K562 (cell line): ENCODE results near the gene PRDM10. TPM values are rescaled to one million over a fixed set of nuclear protein-coding genes. Genes with fewer than 3 reads are reported as not detected.

ENCODE experiments used
- ATAC-seq: fragments of 200-7000 bp; cut with Tn5 transposase; 3 replicates; pipeline ENCODE4 v1.9.1; 2020; ENCODE audit warnings: moderate library complexity
- BruUV-seq: library from RNA; stranded (reverse); fragments of 400-500 nt; replicated peaks from 2 replicates; lab custom pipeline; 2021; lab: Mats Ljungman, UMichigan
- CTCF ChIA-PET: fragments of 300-600 bp; formaldehyde crosslinking; extraction: SDS; loops from one replicate; lab custom pipeline; 2021; ENCODE audit warnings: low intra/inter-chr PET ratio; lab: Yijun Ruan, JAX
- POLR2A ChIA-PET: fragments of 300-600, 350-650 bp; sonication (Branson Sonifier 250); formaldehyde crosslinking; extraction: SDS; loops from one replicate; lab custom pipeline; 2021; ENCODE audit warnings: antibody characterized with exemption, inconsistent platforms; lab: Yijun Ruan, JAX
- DNase-seq, 4 experiments: peaks; one replicate each; pipeline versions ENCODE4 v3.0.0 to v3.0.0-alpha.2; 2011 to 2018; ENCODE audit warnings: low spot score in 3 of 4, mixed read lengths in 3 of 4; ENCODE audit errors: extremely low read depth in 1 of 4
- FAIRE-seq: peaks from 2 replicates; lab custom pipeline; 2011; peaks lifted over from hg19 to GRCh38; lab: Jason Lieb, UNC
- H2AFZ ChIP-seq: 2 replicates; pipeline ENCODE4 v1.6.0; 2011; ENCODE audit warnings: low read depth, low read length, control low read depth, inconsistent platforms
- H3K27ac ChIP-seq: fragments of 200-600 bp; 3 replicates; pipeline ENCODE4 v1.8.0; 2011; ENCODE audit warnings: low read depth, mild to moderate bottlenecking, control low read depth, inconsistent platforms, low read length, moderate library complexity, mixed read lengths; ENCODE audit errors: extremely low read depth
- H3K27me3 ChIP-seq, 2 experiments: fragments of 300-600 bp in 1 of 2; 2 replicates in 1 of 2; 3 replicates in 1 of 2; pipeline versions ENCODE4 v1.6.0 to v1.8.0; 2011; ENCODE audit warnings: inconsistent platforms in 2 of 2, low read length in 2 of 2, mild to moderate bottlenecking in 1 of 2, mixed read lengths in 1 of 2, moderate library complexity in 1 of 2; ENCODE audit not compliant: control insufficient read depth in 2 of 2, insufficient read depth in 2 of 2
- H3K36me3 ChIP-seq: fragments of 300-600 bp; 3 replicates; pipeline ENCODE4 v1.8.0; 2011; ENCODE audit warnings: mild to moderate bottlenecking, low read length, inconsistent platforms; ENCODE audit not compliant: control insufficient read depth, insufficient read depth
- H3K4me1 ChIP-seq, 2 experiments: fragments of 200-600 bp in 1 of 2; replicated peaks in 1 of 2; 2 replicates in 1 of 2; 3 replicates in 1 of 2; pipeline versions ENCODE4 v1.5.1 to v1.8.0; 2011; ENCODE audit warnings: inconsistent platforms in 2 of 2, low read length in 2 of 2, mild to moderate bottlenecking in 1 of 2, mixed read lengths in 1 of 2, moderate library complexity in 1 of 2; ENCODE audit not compliant: control insufficient read depth in 2 of 2, insufficient read depth in 2 of 2
- H3K4me2 ChIP-seq: 2 replicates; pipeline ENCODE4 v1.6.1; 2011; ENCODE audit warnings: low read length, control low read depth, inconsistent platforms, mixed read lengths; ENCODE audit not compliant: insufficient read depth
- H3K4me3 ChIP-seq: fragments of 200-600 bp; sonication (generic), shearing (Covaris generic); 2 replicates; pipeline ENCODE4 v1.5.1; 2016; ENCODE audit warnings: control low read depth, inconsistent platforms
- H3K79me2 ChIP-seq: fragments of 200-600 bp; 3 replicates; pipeline ENCODE4 v1.8.0; 2011; ENCODE audit warnings: low read length, inconsistent platforms; ENCODE audit not compliant: control insufficient read depth, insufficient read depth
- H3K9ac ChIP-seq, 2 experiments: 2 replicates each; pipeline versions ENCODE4 v1.6.0 to v1.6.1; 2011; ENCODE audit warnings: low read depth in 2 of 2, low read length in 2 of 2, control low read depth in 1 of 2, inconsistent platforms in 1 of 2, mild to moderate bottlenecking in 1 of 2, mixed read lengths in 1 of 2; ENCODE audit not compliant: insufficient read depth in 1 of 2
- H3K9me1 ChIP-seq: one replicate; pipeline ENCODE4 v1.6.0; 2011; ENCODE audit warnings: inconsistent platforms, mild to moderate bottlenecking, low read length, moderate library complexity; ENCODE audit not compliant: control insufficient read depth, insufficient read depth
- H3K9me3 ChIP-seq: replicated peaks from 2 replicates; pipeline ENCODE4 v1.5.1; 2011; ENCODE audit warnings: low read depth, low read length, inconsistent platforms; ENCODE audit not compliant: control insufficient read depth, insufficient read depth
- H4K20me1 ChIP-seq: replicated peaks from 2 replicates; pipeline ENCODE4 v1.6.1; 2011; ENCODE audit warnings: low read length, inconsistent platforms, mixed read lengths; ENCODE audit not compliant: control insufficient read depth, insufficient read depth
- AFF4 ChIP-seq: sonication (generic); formaldehyde crosslinking; IDR thresholded peaks from 2 replicates; pipeline ENCODE4 v1.8.0; 2023; ENCODE audit warnings: mild to moderate bottlenecking, missing genetic modification reagents
- ARID2 ChIP-seq: fragments of 450-650 bp; IDR thresholded peaks from 2 replicates; pipeline ENCODE4 v1.6.1; 2017; ENCODE audit warnings: antibody characterized with exemption, mild to moderate bottlenecking
- DEAF1 ChIP-seq: fragments of 450-650 bp; formaldehyde crosslinking; IDR thresholded peaks from 2 replicates; pipeline ENCODE4 v1.4.0; 2020; ENCODE audit warnings: mild to moderate bottlenecking, moderate library complexity
- NR0B1 ChIP-seq: fragments of 450-650 bp; IDR thresholded peaks from one replicate; pipeline ENCODE4 v1.6.1; 2018; ENCODE audit warnings: mild to moderate bottlenecking, moderate library complexity; ENCODE audit not compliant: partially characterized antibody
- THRB ChIP-seq: fragments of 450-650 bp; formaldehyde crosslinking; conservative IDR thresholded peaks from 2 replicates; pipeline ENCODE4 v1.4.0; 2022; ENCODE audit warnings: mild to moderate bottlenecking, missing genetic modification characterization
- ZNF324 ChIP-seq: fragments of 250-450 bp; sonication (Bioruptor Pico); IDR thresholded peaks from 2 replicates; pipeline ENCODE4 v1.4.0; 2020; ENCODE audit warnings: mild to moderate bottlenecking
- ZNF707 ChIP-seq: fragments of 250-450 bp; sonication (Bioruptor Pico); conservative IDR thresholded peaks from 2 replicates; pipeline ENCODE4 v1.8.0; 2022; ENCODE audit warnings: inconsistent platforms, mild to moderate bottlenecking, moderate library complexity
- WGBS: fragments of 100-300 bp; shearing (Covaris generic); methylation state at CpG from one replicate; pipeline ENCODE4 v1.1.6; 2016; ENCODE audit warnings: low coverage, mixed read lengths; ENCODE audit not compliant: insufficient coverage; ENCODE audit errors: missing lambda C conversion rate; 5-methylcytosine and 5-hydroxymethylcytosine counted together
- in situ Hi-C: fragments of 300-500 bp; cut with MboI; formaldehyde crosslinking; loops from 4 replicates; pipeline ENCODE4 v1.15.0; 2018; ENCODE audit warnings: inconsistent platforms, mixed read lengths
- intact Hi-C: fragments of 100-400 bp; cut with micrococcal nuclease; formaldehyde crosslinking; loops from 2 replicates; pipeline ENCODE4 v1.14.2; 2022
- polyA plus RNA-seq, 8 experiments: library from polyadenylated mRNA; depleted of rRNA in 4 of 8; stranded (reverse) in 5 of 8; unstranded in 3 of 8; fragments of >200 nt; fragmentation: Nextera tagmentation in 2 of 8; fragmentation: Illumina TruSeq in 1 of 8; extraction: Ambion mirVana in 2 of 8; extraction: Trizol in 1 of 8; gene quantifications; 2 replicates each; pipeline versions ENCODE4 v1.2.1 to v1.2.3, GENCODE V29; 2011 to 2014; ENCODE audit warnings: inconsistent platforms in 1 of 8, missing spikeins in 1 of 8
- total RNA-seq, 7 experiments: library from RNA; depleted of rRNA in 6 of 7; stranded (reverse); fragments of >200 nt in 6 of 7; fragmentation: Illumina TruSeq in 2 of 7; extraction: Trizol in 2 of 7; gene quantifications; 2 replicates each; pipeline versions ENCODE4 v1.2.1 to v1.2.3, GENCODE V29; 2011 to 2021; ENCODE audit warnings: low replicate concordance in 1 of 7

The PRDM10 gene
- total and polyA plus RNA-seq, 9 of the 15 experiments (the other 6 are each of a cell fraction or from before 2014, with no cell fraction given) = 0.89 to 9.3 (median 4.5) TPM

GRCh38 chr11:129944696-129945095, 57.9 kb downstream of the PRDM10 start:
- ChIA-PET CTCF (no interaction called here), POLR2A (no interaction called here)
- no peak for FAIRE-seq
- Histone ChIP-seq H3K36me3 (peaks cover 11% of the 10 kb centered on the region; the same call in 2 of the 3 replicates), H3K4me2 (no peak overlapping the region), H4K20me1 (no peaks in the 10 kb centered on the region), H3K9ac (peak overlapping the region in 1 of 2 experiments; percentile 40; a peak in 1 of 4 replicates), H3K4me3 (no peak overlapping the region), H3K27ac (no peak overlapping the region), H3K9me1 (no peaks in the 10 kb centered on the region), H3K79me2 (no peaks in the 10 kb centered on the region), H2AFZ (no peak overlapping the region), H3K4me1 (peaks cover 26 to 31% of the 10 kb centered on the region in 2 experiments), H3K9me3 (no peaks in the 10 kb centered on the region), H3K27me3 (no peaks in the 10 kb centered on the region)
- WGBS = 83% methylated on average over 14 of the region's 18 CpGs
- BruUV-seq = no TSS peak
- no peak for ATAC-seq
- no peak for TF ChIP-seq NR0B1
- no peak for TF ChIP-seq ZNF324
- DNase-seq = no peak
- in situ Hi-C loops = no loop called here
- intact Hi-C loops = no loop called here

GRCh38 chr11:129943036-129943435, 59.6 kb downstream of the PRDM10 start:
- H3K27ac ChIP-seq = no peak overlapping the region
- no TSS peak for BruUV-seq
- no peaks in the 10 kb centered on the region for H3K9me1 ChIP-seq
- H3K9ac ChIP-seq = no peak overlapping the region
- no peak overlapping the region for H3K4me3 ChIP-seq
- no peak overlapping the region for H2AFZ ChIP-seq
- H3K27me3 ChIP-seq = no peaks in the 10 kb centered on the region
- ChIA-PET POLR2A (interaction anchor here (1.6 kb wide), 1 partner anchor 9 kb away, joined by 3 read pairs; no protein-coding TSS in a partner anchor), CTCF (no interaction called here)
- no peak for FAIRE-seq
- peaks cover 8% of the 10 kb centered on the region; the same call in 2 of the 3 replicates for H3K36me3 ChIP-seq
- in situ Hi-C loops = no loop called here
- intact Hi-C loops = no loop called here
- H3K4me1 ChIP-seq = peaks cover 20 to 27% of the 10 kb centered on the region in 2 experiments
- H4K20me1 ChIP-seq = no peaks in the 10 kb centered on the region
- no peak for ATAC-seq
- no peaks in the 10 kb centered on the region for H3K79me2 ChIP-seq
- no peak overlapping the region for H3K4me2 ChIP-seq
- H3K9me3 ChIP-seq = no peaks in the 10 kb centered on the region
- DNase-seq = no peak
- TF ChIP-seq AFF4 (CRISPR knock-in tag) = no peak
- TF ChIP-seq ARID2 = no peak
- TF ChIP-seq DEAF1 (CRISPR knock-in tag) = no peak
- no peak for TF ChIP-seq THRB (CRISPR knock-in tag)
- no peak for TF ChIP-seq ZNF707 (CRISPR knock-in tag)
